ENCODE data around the gene PRKAR1B. TPM values are rescaled to one million over a fixed set of nuclear protein-coding genes. Genes with fewer than 3 reads are reported as not detected.

Gene PRKAR1B
- total RNA-seq, 1 experiment from 2014 or later: 62.0 TPM

DNA sequence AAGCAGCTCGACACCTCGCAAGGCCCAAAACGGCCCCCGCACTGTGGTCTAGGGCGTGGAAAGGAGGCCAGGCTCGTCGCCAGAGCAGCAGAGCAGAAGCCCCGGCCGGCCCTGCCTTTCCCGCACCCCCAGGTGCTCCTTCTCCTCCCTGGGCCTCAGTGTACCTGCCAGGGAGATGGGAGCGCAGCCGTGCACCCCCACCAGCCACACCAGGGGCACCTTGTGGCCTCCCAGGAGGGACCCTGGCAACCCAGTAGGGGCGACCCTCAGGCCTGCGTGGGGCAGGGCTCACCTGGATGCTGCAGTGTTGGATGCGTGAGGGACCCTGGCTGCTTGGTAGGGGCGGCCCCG, 217.0 kb downstream of the PRKAR1B start:
- intact Hi-C loops (cut with micrococcal nuclease; ENCODE audit: unreplicated experiment): no loop called here
- no peak for ATAC-seq
- DNase-seq (ENCODE audit: low read depth, low spot score): no peak
- Histone ChIP-seq H3K4me1 (ENCODE audit: control insufficient read depth, insufficient read depth, low read length) (no peaks in the 10 kb centered on the region), H3K36me3 (ENCODE audit: control insufficient read depth, insufficient read depth, low read length) (no peaks in the 10 kb centered on the region), H3K4me3 (ENCODE audit: low read depth in 2 of 2, low read length in 2 of 2) (no peak overlapping the region), H3K27ac (ENCODE audit: low read length) (no peak overlapping the region), H3K9me3 (ENCODE audit: control insufficient read depth, insufficient read depth, low read depth, low read length) (no peaks in the 10 kb centered on the region), H3K27me3 (ENCODE audit: control insufficient read depth, insufficient read depth, low read length) (no peaks in the 10 kb centered on the region)
- ChIA-PET CTCF (no interaction called here), POLR2A (no interaction called here)
- in situ Hi-C loops (cut with HindIII; ENCODE audit: low pct_unique_long_range_greater_than_20kb, low sequenced_read_pairs): no loop called here
- TF ChIP-seq SIN3A (IDR thresholded peaks at IDR 0.05; ENCODE audit: borderline replicate concordance, insufficient read depth, low read depth, low read length) (no peak), POLR2AphosphoS5 (IDR thresholded peaks at IDR 0.05; ENCODE audit: low read depth, low read length) (no peak)
- TF ChIP-seq, protein P1, sequence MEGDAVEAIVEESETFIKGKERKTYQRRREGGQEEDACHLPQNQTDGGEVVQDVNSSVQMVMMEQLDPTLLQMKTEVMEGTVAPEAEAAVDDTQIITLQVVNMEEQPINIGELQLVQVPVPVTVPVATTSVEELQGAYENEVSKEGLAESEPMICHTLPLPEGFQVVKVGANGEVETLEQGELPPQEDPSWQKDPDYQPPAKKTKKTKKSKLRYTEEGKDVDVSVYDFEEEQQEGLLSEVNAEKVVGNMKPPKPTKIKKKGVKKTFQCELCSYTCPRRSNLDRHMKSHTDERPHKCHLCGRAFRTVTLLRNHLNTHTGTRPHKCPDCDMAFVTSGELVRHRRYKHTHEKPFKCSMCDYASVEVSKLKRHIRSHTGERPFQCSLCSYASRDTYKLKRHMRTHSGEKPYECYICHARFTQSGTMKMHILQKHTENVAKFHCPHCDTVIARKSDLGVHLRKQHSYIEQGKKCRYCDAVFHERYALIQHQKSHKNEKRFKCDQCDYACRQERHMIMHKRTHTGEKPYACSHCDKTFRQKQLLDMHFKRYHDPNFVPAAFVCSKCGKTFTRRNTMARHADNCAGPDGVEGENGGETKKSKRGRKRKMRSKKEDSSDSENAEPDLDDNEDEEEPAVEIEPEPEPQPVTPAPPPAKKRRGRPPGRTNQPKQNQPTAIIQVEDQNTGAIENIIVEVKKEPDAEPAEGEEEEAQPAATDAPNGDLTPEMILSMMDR (IDR thresholded peaks at IDR 0.05): no peak
- no TSS peak for BruUV-seq (replicated peaks)

DNA sequence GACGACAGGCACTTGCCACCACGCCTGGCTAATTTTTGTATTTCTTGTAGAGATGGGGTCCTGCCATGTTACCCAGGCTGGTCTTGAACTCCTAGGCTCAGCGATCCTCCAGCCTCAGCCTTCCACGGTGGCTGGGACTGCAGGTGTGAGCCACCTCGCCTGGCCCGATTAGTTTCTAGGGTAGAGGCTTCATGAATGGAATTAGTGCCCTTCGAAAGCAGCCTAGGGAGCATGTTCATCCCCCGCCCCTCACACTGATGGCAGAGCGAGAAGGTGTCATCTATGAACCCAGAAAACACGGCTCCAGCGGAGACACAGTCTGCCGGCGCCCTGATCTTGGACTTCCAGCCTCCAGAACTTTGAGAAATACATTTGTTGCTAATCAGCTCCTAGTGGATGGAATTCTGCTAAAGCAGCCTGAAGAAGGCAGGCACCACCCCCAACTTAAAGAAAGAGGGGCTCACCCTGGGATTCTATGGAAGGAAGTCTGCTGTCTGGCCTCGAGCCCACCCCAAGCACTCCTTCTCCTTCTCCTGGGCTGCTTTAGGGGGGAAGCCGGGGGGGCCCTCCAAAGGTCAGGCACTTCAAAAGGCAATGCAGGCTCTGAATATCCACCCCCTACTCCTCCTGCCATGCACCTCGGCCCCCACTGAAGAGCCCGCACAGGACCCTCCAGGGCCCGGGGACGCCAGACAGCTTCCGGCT, 217.5 kb downstream of the PRKAR1B start:
- Histone ChIP-seq H3K4me1 (ENCODE audit: control insufficient read depth, insufficient read depth, low read length) (no peaks in the 10 kb centered on the region), H3K4me3 (ENCODE audit: low read depth in 2 of 2, low read length in 2 of 2) (no peak overlapping the region), H3K27me3 (ENCODE audit: control insufficient read depth, insufficient read depth, low read length) (no peaks in the 10 kb centered on the region), H3K27ac (ENCODE audit: low read length) (no peak overlapping the region), H3K36me3 (ENCODE audit: control insufficient read depth, insufficient read depth, low read length) (no peaks in the 10 kb centered on the region), H3K9me3 (ENCODE audit: control insufficient read depth, insufficient read depth, low read depth, low read length) (no peaks in the 10 kb centered on the region)
- in situ Hi-C loops (cut with HindIII; ENCODE audit: low pct_unique_long_range_greater_than_20kb, low sequenced_read_pairs): no loop called here
- intact Hi-C loops (cut with micrococcal nuclease; ENCODE audit: unreplicated experiment): no loop called here
- TF ChIP-seq SIN3A (IDR thresholded peaks at IDR 0.05; ENCODE audit: borderline replicate concordance, insufficient read depth, low read depth, low read length) (no peak), POLR2AphosphoS5 (IDR thresholded peaks at IDR 0.05; ENCODE audit: low read depth, low read length) (no peak), TCF7L2 (IDR thresholded peaks at IDR 0.05; ENCODE audit: low read depth, low read length) (no peak)
- TF ChIP-seq, protein P1 (IDR thresholded peaks at IDR 0.05): no peak
- TF ChIP-seq, protein P2, sequence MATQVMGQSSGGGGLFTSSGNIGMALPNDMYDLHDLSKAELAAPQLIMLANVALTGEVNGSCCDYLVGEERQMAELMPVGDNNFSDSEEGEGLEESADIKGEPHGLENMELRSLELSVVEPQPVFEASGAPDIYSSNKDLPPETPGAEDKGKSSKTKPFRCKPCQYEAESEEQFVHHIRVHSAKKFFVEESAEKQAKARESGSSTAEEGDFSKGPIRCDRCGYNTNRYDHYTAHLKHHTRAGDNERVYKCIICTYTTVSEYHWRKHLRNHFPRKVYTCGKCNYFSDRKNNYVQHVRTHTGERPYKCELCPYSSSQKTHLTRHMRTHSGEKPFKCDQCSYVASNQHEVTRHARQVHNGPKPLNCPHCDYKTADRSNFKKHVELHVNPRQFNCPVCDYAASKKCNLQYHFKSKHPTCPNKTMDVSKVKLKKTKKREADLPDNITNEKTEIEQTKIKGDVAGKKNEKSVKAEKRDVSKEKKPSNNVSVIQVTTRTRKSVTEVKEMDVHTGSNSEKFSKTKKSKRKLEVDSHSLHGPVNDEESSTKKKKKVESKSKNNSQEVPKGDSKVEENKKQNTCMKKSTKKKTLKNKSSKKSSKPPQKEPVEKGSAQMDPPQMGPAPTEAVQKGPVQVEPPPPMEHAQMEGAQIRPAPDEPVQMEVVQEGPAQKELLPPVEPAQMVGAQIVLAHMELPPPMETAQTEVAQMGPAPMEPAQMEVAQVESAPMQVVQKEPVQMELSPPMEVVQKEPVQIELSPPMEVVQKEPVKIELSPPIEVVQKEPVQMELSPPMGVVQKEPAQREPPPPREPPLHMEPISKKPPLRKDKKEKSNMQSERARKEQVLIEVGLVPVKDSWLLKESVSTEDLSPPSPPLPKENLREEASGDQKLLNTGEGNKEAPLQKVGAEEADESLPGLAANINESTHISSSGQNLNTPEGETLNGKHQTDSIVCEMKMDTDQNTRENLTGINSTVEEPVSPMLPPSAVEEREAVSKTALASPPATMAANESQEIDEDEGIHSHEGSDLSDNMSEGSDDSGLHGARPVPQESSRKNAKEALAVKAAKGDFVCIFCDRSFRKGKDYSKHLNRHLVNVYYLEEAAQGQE (IDR thresholded peaks at IDR 0.05; ENCODE audit: insufficient read depth in 1 of 2, low read depth in 2 of 2, low read length in 1 of 2): no peak
- ChIA-PET CTCF (no interaction called here), POLR2A (no interaction called here)
- DNase-seq (ENCODE audit: low read depth, low spot score) (no peak), ATAC-seq (no peak)
- BruUV-seq (replicated peaks): no TSS peak
